Stimulated activated naive B cell treated with anti-CD40 and anti-IgM and Interleukin-4, amounts not matched to agents 10 μg/mL and 1 μg/mL and 100 μg/mL, for 72 hours (primary cell): ENCODE results near the gene CDYL2.
"Not testable (repeated sequence)": the region's sequence is repeated elsewhere in the genome, so short reads cannot be mapped to it uniquely, and the experiment has no call there.

Experiments used
- ATAC-seq, 2 donors: fragments of 150-1000 bp; cut with Tn5 transposase; replicated peaks; 2 replicates each; pipeline ENCODE4 v1.10.0; 2021; ENCODE audit warnings: moderate library complexity in 1 of 2
- DNase-seq: peaks from one replicate; pipeline ENCODE4 v3.0.0; 2021
- H3K27ac Mint-ChIP-seq: one replicate; pipeline ENCODE4 v1.8.0; 2022; ENCODE audit warnings: mild to moderate bottlenecking, mixed read lengths
- H3K27me3 Mint-ChIP-seq, 2 donors: one replicate each; pipeline ENCODE4 v1.8.0; 2022; ENCODE audit warnings: mixed read lengths in 2 of 2
- H3K36me3 Mint-ChIP-seq, 2 donors: one replicate each; pipeline ENCODE4 v1.8.0; 2022; ENCODE audit warnings: mixed read lengths in 2 of 2, mild to moderate bottlenecking in 1 of 2
- H3K4me1 Mint-ChIP-seq, 2 donors: one replicate each; pipeline ENCODE4 v1.8.0; 2022; ENCODE audit warnings: mixed read lengths in 2 of 2, mild to moderate bottlenecking in 1 of 2
- H3K4me3 Mint-ChIP-seq, 2 donors: one replicate each; pipeline ENCODE4 v1.8.0; 2022; ENCODE audit warnings: mild to moderate bottlenecking in 2 of 2, mixed read lengths in 2 of 2, moderate library complexity in 1 of 2
- H3K9me3 Mint-ChIP-seq, 2 donors: one replicate each; pipeline ENCODE4 v1.8.0; 2022; ENCODE audit warnings: mixed read lengths in 2 of 2, mild to moderate bottlenecking in 1 of 2

CDYL2 gene

DNA sequence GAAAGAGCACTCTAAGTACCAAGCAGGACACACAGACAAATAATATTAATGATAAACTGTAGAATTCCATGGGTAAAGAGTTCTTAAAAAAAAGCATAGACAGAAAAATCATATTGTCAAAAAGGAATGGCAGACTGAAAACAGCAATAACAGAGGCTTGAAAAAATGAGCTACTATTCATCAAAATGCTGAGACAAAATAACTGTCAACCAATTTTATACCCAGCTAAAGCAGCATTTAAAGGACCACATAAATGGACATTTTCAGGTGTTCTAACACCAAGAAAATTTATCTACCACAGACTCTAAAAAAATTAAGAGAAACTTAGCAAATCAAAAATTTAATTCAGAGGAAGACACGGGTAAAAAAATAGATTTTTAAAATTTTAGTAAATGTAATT is 144.5 kb downstream of the CDYL2 start:
- Mint-ChIP-seq H3K9me3 (peaks cover 9 to 14% of the 10 kb centered on the region in 2 donors), H3K27me3 (peaks cover 7 to 10% of the 10 kb centered on the region in 2 donors), H3K4me3 (no peak overlapping the region), H3K36me3 (peaks cover 3 to 8% of the 10 kb centered on the region in 2 donors), H3K4me1 (no peaks in the 10 kb centered on the region), H3K27ac (no peak overlapping the region)
- ATAC-seq (no peak), DNase-seq (no peak)

DNA sequence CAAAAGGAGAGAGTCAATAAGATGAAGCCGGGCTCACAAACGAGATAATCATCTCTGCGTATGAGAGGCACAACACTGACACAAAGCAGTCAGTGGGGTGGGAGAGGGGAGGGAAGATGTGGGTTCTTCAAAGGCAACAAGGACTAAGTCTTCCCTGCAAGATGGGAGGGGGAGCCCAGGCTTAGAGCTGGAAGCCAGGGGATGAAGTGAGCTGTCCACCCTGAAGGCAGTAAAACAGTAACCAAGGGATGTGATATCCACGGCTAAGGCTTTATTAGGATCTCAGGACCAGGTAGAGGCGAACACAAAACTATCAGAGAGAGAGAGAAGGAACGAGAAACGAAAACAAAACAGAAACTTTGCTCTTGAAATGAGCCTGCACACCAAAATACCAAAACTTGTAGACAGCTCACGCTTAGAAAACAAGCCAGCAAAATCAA is 147.7 kb downstream of the CDYL2 start:
- Mint-ChIP-seq H3K4me3 (peak overlapping the region in 1 of 2 donors; percentile 59), H3K27ac (peak overlapping the region; percentile 59), H3K4me1 (peaks cover 0 to under 1% of the 10 kb centered on the region in 2 donors), H3K36me3 (peaks cover 3 to 4% of the 10 kb centered on the region in 2 donors), H3K27me3 (peaks cover 0 to 3% of the 10 kb centered on the region in 2 donors), H3K9me3 (peaks cover 9 to 14% of the 10 kb centered on the region in 2 donors)
- no peak for ATAC-seq
- no peak for DNase-seq

DNA sequence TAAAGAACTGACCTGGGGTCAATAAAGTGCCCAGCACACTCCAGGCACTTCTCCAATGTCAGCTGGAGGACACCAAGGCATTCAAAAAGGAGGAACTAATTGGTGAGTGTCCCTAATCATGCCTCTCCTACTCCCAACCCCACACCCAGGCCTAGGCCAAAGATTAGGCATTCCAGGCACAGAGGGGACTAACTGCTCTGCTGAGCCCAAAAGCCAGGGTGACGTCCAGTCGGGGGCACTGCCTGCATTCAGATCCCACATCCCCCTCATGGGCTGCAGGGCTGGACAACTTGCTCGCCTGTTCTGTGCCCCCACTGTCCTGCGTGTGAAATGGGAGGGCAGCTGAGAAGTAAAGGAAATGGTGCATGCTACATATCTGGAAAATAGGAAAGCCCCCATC is 148.2 kb downstream of the CDYL2 start:
- Mint-ChIP-seq H3K4me3 (no peak overlapping the region), H3K27me3 (no peaks in the 10 kb centered on the region), H3K4me1 (peaks cover 0 to 2% of the 10 kb centered on the region in 2 donors), H3K36me3 (peaks cover 3 to 4% of the 10 kb centered on the region in 2 donors), H3K9me3 (peaks cover 9 to 14% of the 10 kb centered on the region in 2 donors), H3K27ac (no peak overlapping the region)
- DNase-seq (no peak), ATAC-seq (no peak)

DNA sequence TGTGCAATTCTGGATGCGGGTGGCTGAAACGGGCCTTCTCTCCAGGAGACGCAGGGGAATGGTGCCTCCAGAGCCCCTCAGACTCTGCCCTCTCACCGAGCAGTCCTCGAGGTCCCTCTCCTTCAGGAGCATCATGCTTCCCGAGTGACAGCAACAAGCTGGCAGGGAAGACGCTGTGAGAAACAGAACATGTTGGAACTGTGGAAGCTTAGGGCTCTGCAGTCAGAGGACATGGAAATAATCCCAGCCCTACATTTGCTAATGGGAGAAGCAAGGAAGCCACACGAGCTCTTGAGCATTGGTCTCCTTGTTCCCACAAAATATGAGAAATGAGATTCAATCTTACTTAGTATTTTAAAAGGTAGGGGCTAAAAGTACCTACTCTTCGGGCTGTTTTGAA is 148.6 kb downstream of the CDYL2 start:
- peaks cover under 1 to 2% of the 10 kb centered on the region in 2 donors for H3K4me1 Mint-ChIP-seq
- ATAC-seq (no peak), DNase-seq (no peak)
- H3K27ac Mint-ChIP-seq: no peak overlapping the region
- peaks cover 0 to under 1% of the 10 kb centered on the region in 2 donors for H3K27me3 Mint-ChIP-seq
- no peak overlapping the region for H3K4me3 Mint-ChIP-seq
- H3K36me3 Mint-ChIP-seq: peaks cover 3 to 4% of the 10 kb centered on the region in 2 donors
- peaks cover 9 to 11% of the 10 kb centered on the region in 2 donors for H3K9me3 Mint-ChIP-seq

DNA sequence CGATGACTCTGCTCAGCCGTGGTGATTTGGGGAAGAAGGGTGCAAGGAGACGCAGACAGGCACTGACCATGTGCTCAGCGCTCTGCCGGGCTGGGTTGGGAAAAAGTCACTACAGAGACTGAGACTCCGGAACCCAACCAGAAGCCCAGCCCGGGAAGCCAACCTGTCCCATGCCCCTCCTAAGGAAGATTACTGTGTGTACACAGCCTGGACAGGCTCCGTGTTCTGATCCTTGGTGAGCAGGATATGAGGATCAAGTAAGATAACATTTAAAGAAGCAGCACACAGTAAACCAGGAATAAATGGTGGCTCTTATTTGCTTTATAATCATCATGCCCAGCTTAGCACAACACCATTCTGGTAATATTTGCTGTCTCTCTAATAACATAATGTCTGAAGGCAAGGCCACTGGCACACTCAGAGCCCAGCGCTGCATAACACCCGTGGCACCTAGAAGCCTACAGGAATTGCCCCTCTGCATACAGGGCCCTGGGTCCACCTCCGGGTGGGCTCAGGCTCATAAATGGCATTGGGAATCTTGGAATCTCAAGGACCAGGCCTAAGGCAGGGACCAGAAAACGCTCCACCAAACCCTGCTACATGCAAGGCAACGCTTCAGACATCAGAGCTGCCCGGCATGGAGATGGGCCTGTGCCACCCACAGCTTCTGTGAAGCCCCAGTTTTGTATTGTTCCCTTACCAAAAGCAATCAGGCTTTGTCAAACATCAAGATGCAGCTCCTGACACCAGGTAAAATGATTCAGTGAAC is 150.1 kb downstream of the CDYL2 start:
- no peak overlapping the region for H3K27ac Mint-ChIP-seq
- peaks cover 1 to 4% of the 10 kb centered on the region in 2 donors for H3K36me3 Mint-ChIP-seq
- ATAC-seq: no peak
- no peak for DNase-seq
- H3K9me3 Mint-ChIP-seq: peaks cover 4 to 15% of the 10 kb centered on the region in 2 donors
- peaks cover 0 to 3% of the 10 kb centered on the region in 2 donors for H3K27me3 Mint-ChIP-seq
- peaks cover 12 to 13% of the 10 kb centered on the region in 2 donors for H3K4me1 Mint-ChIP-seq
- H3K4me3 Mint-ChIP-seq: no peak overlapping the region

DNA sequence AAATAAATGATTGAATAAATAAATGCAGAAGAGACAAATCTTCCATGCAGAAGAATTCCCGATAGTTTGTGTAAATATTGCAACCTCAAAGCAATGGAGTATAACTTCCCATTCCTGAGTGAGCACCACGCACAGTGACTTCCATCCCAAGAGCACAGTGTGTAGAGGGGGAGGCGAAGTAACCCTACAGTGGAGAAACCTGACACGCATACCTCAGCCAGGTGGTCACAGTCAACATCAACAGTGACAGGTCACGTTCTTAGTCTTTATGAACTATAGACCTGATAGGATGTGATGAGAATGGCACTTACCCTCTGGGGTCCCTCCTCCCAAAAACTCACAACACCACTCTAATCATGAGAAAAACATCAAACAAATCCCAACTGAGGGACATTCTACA is 152.0 kb downstream of the CDYL2 start:
- H3K27me3 Mint-ChIP-seq: peaks cover 3 to 5% of the 10 kb centered on the region in 2 donors
- peaks cover 0 to 1% of the 10 kb centered on the region in 2 donors for H3K36me3 Mint-ChIP-seq
- no peak overlapping the region for H3K4me3 Mint-ChIP-seq
- no peak overlapping the region for H3K27ac Mint-ChIP-seq
- peaks cover 13 to 16% of the 10 kb centered on the region in 2 donors for H3K4me1 Mint-ChIP-seq
- DNase-seq: no peak
- peaks cover 1 to 11% of the 10 kb centered on the region in 2 donors for H3K9me3 Mint-ChIP-seq
- no peak for ATAC-seq

DNA sequence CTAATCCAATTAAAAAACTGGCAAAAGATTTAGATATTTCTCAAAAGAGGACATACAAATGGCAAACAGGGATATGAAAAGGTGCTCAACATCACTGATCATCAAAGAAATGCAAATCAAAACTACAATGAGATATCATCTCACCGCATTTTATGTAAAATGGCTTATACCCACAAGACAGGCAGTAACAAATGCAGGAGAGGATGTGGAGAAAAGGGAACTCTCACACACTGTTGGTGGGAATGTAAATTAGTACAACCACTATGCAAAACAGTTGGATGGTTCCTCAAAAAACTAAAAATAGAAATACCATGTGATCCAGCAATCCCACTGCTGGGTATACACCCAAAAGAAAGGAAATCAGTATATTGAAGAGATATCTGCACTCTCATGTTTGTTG is 154.1 kb downstream of the CDYL2 start:
- peaks cover 13 to 16% of the 10 kb centered on the region in 2 donors for H3K4me1 Mint-ChIP-seq
- not testable (repeated sequence) for H3K36me3 Mint-ChIP-seq, ATAC-seq, H3K4me3 Mint-ChIP-seq, DNase-seq, H3K27ac Mint-ChIP-seq, H3K27me3 Mint-ChIP-seq
- H3K9me3 Mint-ChIP-seq: peaks cover 3 to 11% of the 10 kb centered on the region in 2 donors

DNA sequence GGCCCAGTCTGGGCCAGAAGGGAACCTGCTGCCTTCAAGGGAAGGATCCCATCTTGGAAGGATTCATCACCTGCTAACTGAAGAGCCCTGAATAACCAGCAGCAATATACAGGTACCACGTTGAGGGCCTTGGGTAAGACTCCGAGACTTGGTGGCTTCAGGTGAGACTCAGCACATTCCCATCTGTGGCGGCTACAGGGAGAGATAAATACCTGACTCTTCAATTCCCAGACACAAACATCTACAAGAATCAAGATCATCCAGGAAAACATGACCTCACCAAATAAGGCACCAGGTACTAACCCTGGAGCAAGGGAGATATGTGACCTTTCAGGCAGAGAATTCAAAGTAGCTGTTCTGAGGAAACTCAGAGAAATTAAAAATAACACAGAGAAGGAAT is 164.1 kb downstream of the CDYL2 start:
- no peaks in the 10 kb centered on the region for H3K4me1 Mint-ChIP-seq
- peaks cover 2 to 10% of the 10 kb centered on the region in 2 donors for H3K36me3 Mint-ChIP-seq
- H3K27me3 Mint-ChIP-seq: no peaks in the 10 kb centered on the region
- DNase-seq (no peak), ATAC-seq (no peak)
- no peak overlapping the region for H3K27ac Mint-ChIP-seq
- H3K9me3 Mint-ChIP-seq: peaks cover 10 to 16% of the 10 kb centered on the region in 2 donors
- no peak overlapping the region for H3K4me3 Mint-ChIP-seq

DNA sequence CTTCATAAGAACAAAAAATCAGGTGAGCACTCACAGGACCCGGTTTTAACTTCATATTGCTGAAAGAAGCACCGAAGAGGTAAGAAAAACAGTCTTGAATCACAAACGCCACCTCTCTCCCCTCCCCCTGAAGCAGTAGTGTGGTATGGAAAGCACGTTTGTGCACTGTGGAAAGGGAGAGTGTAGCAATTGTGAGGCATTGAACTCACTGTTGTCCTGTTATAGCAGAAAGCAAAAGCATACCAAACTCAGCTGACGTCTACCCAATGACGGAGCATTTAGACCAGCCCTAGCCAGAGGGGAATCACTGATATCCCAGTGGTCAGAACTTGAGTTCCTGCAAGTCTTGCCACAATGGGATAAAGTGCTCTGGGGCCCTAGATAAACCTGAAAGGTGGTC is 164.8 kb downstream of the CDYL2 start:
- DNase-seq: no peak
- Mint-ChIP-seq H3K4me3 (no peak overlapping the region), H3K36me3 (peaks cover 2 to 12% of the 10 kb centered on the region in 2 donors), H3K4me1 (no peaks in the 10 kb centered on the region), H3K27me3 (no peaks in the 10 kb centered on the region), H3K27ac (no peak overlapping the region), H3K9me3 (peaks cover 12 to 18% of the 10 kb centered on the region in 2 donors)
- no peak for ATAC-seq

DNA sequence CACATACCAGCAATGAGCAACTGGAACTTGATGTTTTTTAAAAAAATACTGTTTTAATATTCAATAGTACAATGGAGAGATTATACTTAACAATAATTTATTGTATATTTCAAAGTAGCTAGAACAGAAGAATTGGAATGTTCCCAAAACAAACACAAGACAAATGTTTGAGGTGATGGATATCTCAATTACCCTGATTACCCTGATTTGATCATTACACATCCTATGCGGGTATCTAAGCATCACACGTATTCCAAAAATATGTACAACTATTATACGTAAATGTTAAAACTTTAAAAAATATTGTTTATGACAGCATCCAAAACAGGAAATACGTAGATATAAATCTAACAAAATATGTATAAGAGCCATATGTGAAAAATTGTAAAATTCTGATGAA is 166.8 kb downstream of the CDYL2 start:
- H3K4me1 Mint-ChIP-seq: no peaks in the 10 kb centered on the region
- DNase-seq: no peak
- no peak overlapping the region for H3K27ac Mint-ChIP-seq
- ATAC-seq: no peak
- H3K4me3 Mint-ChIP-seq: no peak overlapping the region
- peaks cover 2 to 6% of the 10 kb centered on the region in 2 donors for H3K36me3 Mint-ChIP-seq
- H3K27me3 Mint-ChIP-seq: no peaks in the 10 kb centered on the region
- peaks cover 9 to 17% of the 10 kb centered on the region in 2 donors for H3K9me3 Mint-ChIP-seq

DNA sequence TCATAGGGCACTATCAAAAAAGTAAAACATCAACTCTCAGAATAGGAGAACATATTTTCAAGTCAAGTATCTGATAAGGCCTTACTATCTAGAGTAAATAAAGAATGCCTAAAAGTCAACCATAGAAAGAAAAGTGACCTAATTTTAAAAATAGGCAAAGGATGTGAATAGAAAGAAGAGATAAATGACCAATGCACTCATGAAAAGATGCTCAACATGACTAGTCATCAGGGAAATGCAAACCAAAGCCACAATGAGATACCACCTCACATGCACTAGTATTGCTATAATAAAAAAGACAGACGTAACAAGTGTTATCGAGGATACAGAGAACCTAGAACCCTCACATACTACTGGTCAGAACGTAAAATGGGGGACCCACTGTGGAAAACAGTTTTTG is 172.8 kb downstream of the CDYL2 start:
- Mint-ChIP-seq H3K9me3 (peaks cover 16% of the 10 kb centered on the region in 2 donors), H3K27me3 (no peaks in the 10 kb centered on the region), H3K27ac (no peak overlapping the region), H3K4me1 (no peaks in the 10 kb centered on the region), H3K4me3 (no peak overlapping the region), H3K36me3 (peaks cover 2 to 14% of the 10 kb centered on the region in 2 donors)
- ATAC-seq: no peak
- no peak for DNase-seq

DNA sequence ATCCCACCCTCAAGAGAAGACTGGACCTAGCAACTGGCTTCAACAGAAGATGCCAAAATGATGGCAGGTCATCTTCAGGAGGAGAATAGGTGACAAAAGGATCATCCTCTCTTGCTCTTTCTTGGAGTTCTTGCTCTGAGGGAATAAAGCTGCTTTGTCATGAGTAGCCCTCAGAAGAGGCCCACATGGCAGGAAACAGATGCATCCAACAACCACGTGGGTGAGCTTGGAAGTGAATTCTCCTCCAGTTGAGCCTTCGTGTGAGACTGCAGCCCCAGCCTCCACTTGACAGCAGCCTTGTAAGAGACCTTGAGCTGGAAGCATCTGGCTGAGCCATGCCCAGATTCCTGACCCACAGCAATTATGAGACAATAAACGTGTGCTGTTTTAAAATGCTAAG is 176.1 kb downstream of the CDYL2 start:
- DNase-seq (no peak), ATAC-seq (no peak)
- Mint-ChIP-seq H3K36me3 (peaks cover 0 to 8% of the 10 kb centered on the region in 2 donors), H3K4me3 (no peak overlapping the region), H3K9me3 (peaks cover 7 to 12% of the 10 kb centered on the region in 2 donors), H3K27me3 (no peaks in the 10 kb centered on the region), H3K27ac (no peak overlapping the region), H3K4me1 (no peaks in the 10 kb centered on the region)

DNA sequence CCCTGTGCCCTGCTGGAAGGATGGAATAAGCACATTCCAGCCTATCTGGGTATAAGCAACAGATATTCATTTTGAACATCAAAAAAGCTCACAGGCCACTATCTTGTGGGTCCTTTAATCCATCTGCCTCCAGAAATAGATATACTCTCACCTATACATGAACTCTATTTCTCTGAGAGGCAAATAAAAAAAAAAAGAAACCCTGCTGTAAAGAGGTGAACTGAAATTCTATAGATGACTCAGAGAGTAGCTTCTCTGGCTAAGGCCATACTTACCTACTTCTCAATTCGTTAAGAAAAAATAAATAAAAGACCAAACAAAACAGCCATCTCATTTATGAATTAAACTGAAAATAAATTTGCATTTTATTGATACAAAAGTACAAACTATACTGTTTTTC is 177.3 kb downstream of the CDYL2 start:
- no peak overlapping the region for H3K4me3 Mint-ChIP-seq
- DNase-seq: no peak
- ATAC-seq: peak; percentile 85 to 86
- H3K36me3 Mint-ChIP-seq: peaks cover 0 to 8% of the 10 kb centered on the region in 2 donors
- H3K4me1 Mint-ChIP-seq: no peaks in the 10 kb centered on the region
- H3K27me3 Mint-ChIP-seq: no peaks in the 10 kb centered on the region
- no peak overlapping the region for H3K27ac Mint-ChIP-seq
- peaks cover 7 to 12% of the 10 kb centered on the region in 2 donors for H3K9me3 Mint-ChIP-seq

DNA sequence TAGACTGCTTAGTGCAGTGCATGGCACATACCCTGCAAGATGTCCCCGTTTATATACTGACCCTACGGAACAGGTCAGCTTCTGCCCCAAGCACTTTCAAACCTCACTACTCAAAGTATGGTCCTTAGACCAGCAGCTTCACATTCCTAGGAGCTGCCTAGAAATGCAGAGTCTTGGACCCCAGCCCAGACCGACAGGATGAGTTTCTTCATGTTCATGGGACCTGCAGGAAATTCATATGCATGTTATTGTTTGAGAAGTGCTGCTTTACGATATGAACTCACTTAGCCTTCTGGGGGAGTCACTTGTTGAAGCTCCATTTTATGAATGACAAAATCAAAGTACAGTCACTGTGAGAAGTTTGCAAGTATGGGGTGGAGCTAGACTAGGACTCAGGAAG is 181.0 kb downstream of the CDYL2 start:
- ATAC-seq: no peak

DNA sequence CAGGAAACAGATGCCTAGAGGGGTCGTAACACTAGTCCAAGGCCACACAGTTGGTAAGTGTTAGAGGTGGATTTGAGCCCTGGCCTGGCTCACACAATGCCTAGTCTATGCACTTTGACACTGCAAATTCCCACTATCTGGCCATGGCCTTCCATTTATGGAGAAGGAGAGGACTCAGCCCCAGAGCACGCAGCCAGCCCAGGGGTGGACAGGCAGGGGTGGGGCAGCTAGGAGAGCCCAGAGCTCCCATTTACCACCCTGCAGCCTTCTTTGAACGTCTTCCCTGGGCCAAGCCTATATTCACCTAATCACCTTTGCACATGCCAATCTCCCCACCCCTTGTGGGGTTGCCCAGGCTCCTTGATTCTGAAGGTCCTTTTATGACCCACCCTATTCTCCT is 182.4 kb downstream of the CDYL2 start:
- no peak overlapping the region for H3K27ac Mint-ChIP-seq
- no peak overlapping the region for H3K4me3 Mint-ChIP-seq
- no peaks in the 10 kb centered on the region for H3K36me3 Mint-ChIP-seq
- H3K27me3 Mint-ChIP-seq: no peaks in the 10 kb centered on the region
- peaks cover 2 to 4% of the 10 kb centered on the region in 2 donors for H3K9me3 Mint-ChIP-seq
- DNase-seq (no peak), ATAC-seq (no peak)
- no peaks in the 10 kb centered on the region for H3K4me1 Mint-ChIP-seq

More for the DNA sequence above, 181.0 kb downstream of the CDYL2 start:
- Mint-ChIP-seq H3K9me3 (peaks cover 5 to 8% of the 10 kb centered on the region in 2 donors), H3K27me3 (no peaks in the 10 kb centered on the region), H3K36me3 (peaks cover 0 to 4% of the 10 kb centered on the region in 2 donors), H3K4me3 (no peak overlapping the region), H3K27ac (no peak overlapping the region), H3K4me1 (no peaks in the 10 kb centered on the region)
- no peak for DNase-seq
